Chondrocyte (in vitro differentiated cells): ENCODE measurements around the gene CUL1. TPM values are rescaled to one million over a fixed set of nuclear protein-coding genes. Genes with fewer than 3 reads are reported as not detected.

Source experiments
- DNase-seq: peaks from one replicate; pipeline ENCODE4 v3.0.0; 2021; ENCODE audit warnings: mixed read lengths, low spot score
- H3K27ac Mint-ChIP-seq: one replicate; pipeline ENCODE4 v1.8.0; 2021; ENCODE audit warnings: mild to moderate bottlenecking, moderate library complexity, mixed read lengths; ENCODE audit not compliant: unreplicated experiment
- H3K27me3 Mint-ChIP-seq: 2 replicates; pipeline ENCODE4 v1.8.0; 2021; ENCODE audit warnings: low read depth, mixed read lengths
- H3K36me3 Mint-ChIP-seq: 2 replicates; pipeline ENCODE4 v1.8.0; 2021; ENCODE audit warnings: low read depth, mixed read lengths
- H3K4me1 Mint-ChIP-seq: 2 replicates; pipeline ENCODE4 v1.8.0; 2021; ENCODE audit warnings: low read depth, mild to moderate bottlenecking, mixed read lengths
- H3K4me3 Mint-ChIP-seq: one replicate; pipeline ENCODE4 v1.8.0; 2021; ENCODE audit warnings: mild to moderate bottlenecking, moderate library complexity, mixed read lengths; ENCODE audit not compliant: unreplicated experiment
- H3K9me3 Mint-ChIP-seq: 2 replicates; pipeline ENCODE4 v1.8.0; 2021; ENCODE audit warnings: low read depth, mixed read lengths
- total RNA-seq: library from RNA; stranded (reverse); gene quantifications from 3 replicates; pipeline ENCODE4 v1.2.1, GENCODE V29; 2021
- TF ChIP-seq, protein P1 (sequence below): fragments of 200-600 bp; sonication (generic); IDR thresholded peaks from 2 replicates; pipeline ENCODE4 v1.5.0; 2021; ENCODE audit warnings: antibody characterized with exemption, mild to moderate bottlenecking, moderate library complexity

Gene CUL1
- total RNA-seq, 1 donor from 2014 or later = 41.1 TPM

DNA sequence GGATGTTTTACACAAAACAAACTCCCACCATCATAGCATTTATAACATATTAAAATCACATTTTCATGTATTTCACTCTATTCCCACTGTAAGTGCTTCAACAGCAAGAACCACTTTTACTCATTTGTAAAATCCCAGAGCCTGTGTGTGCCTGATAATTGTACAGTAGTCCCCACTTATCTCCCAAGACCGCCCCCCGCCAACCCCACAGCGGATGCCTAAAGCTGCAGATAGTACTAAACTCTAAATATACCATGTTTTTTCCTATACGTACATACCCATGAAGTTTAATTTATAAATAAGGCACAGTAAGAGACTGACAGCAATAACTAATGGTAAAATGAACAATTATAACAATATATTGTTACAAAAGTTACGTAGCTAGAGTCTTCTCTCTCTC, 151.9 kb downstream of the CUL1 start:
- Mint-ChIP-seq H3K4me3 (no peak overlapping the region), H3K27ac (no peak overlapping the region), H3K36me3 (no peaks in the 10 kb centered on the region), H3K9me3 (no peaks in the 10 kb centered on the region), H3K4me1 (peaks cover 25% of the 10 kb centered on the region), H3K27me3 (no peaks in the 10 kb centered on the region)
- TF ChIP-seq, protein P1, sequence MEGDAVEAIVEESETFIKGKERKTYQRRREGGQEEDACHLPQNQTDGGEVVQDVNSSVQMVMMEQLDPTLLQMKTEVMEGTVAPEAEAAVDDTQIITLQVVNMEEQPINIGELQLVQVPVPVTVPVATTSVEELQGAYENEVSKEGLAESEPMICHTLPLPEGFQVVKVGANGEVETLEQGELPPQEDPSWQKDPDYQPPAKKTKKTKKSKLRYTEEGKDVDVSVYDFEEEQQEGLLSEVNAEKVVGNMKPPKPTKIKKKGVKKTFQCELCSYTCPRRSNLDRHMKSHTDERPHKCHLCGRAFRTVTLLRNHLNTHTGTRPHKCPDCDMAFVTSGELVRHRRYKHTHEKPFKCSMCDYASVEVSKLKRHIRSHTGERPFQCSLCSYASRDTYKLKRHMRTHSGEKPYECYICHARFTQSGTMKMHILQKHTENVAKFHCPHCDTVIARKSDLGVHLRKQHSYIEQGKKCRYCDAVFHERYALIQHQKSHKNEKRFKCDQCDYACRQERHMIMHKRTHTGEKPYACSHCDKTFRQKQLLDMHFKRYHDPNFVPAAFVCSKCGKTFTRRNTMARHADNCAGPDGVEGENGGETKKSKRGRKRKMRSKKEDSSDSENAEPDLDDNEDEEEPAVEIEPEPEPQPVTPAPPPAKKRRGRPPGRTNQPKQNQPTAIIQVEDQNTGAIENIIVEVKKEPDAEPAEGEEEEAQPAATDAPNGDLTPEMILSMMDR = no peak
- no peak for DNase-seq

Other genes starting within 250 kb of the CUL1 start
- gene C7orf33, start 108.1 kb upstream of the CUL1 start, total RNA-seq = not detected in 3 replicates
- 10.6 to 11.0 TPM (median 10.6 TPM) in 3 replicates for gene EZH2, start 185.4 kb downstream of the CUL1 start, total RNA-seq